GM18867 (cell line): ENCODE results near the gene TMEM170B.

Experiments
- ATAC-seq: cut with Tn5 transposase; IDR thresholded peaks from one replicate; pipeline ENCODE4 v1.9.1; 2021; ENCODE audit warnings: mild to moderate bottlenecking, moderate library complexity; ENCODE audit not compliant: unreplicated experiment

Gene TMEM170B

GRCh38 chr6:11613858-11614257 lies 76.3 kb downstream of the TMEM170B start:
- ATAC-seq = no peak

DNA sequence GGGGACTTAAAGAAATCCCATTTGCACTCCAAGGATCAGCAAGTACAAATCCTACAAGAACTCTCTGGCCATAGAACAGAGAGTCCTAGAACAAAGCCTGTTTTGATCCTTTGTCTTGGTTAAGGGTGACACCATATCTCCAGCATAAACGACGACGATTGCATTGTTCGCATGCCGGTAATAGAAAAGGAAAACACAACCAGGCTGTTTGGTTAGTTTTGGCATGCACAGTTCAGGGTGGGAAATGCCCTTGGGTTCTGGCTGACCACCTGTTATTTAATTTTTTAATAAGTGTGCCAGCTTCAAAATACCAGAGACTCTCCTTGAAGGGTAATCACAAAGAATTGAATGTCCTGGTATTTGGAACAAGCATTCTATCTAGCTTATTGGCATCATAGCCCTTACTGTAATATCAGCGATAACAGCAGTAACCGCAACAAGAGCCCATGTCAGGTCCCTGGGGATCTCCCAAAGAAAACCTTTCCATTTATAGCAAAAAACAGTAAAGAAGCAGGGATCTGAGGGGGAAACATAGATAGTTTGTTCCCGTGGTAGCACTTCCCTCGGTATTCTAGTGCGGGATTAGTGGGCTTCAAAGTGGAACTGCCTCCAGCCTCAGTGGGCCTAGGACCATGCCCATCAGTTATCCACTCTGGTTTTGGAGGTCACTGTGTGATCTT lies 77.1 kb downstream of the TMEM170B start:
- ATAC-seq = no peak

DNA sequence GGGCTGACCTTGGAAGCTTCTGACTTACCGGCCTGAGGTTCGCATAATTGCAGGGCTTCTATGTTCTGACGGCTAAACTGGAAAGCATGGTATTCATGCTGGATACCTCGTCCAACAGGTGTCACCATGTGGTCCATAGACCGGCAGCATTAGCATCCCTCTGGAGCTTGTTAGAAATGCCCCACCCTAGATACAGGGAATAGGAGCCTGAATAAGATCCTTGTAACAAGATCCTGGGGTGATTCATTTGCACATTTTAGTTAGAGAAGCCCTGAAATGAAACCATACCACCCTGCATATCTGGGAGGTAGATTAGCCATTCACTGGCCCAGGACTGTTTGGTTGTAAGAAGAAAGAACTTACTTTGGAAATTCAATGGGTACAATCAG lies 77.7 kb downstream of the TMEM170B start:
- no peak for ATAC-seq

DNA sequence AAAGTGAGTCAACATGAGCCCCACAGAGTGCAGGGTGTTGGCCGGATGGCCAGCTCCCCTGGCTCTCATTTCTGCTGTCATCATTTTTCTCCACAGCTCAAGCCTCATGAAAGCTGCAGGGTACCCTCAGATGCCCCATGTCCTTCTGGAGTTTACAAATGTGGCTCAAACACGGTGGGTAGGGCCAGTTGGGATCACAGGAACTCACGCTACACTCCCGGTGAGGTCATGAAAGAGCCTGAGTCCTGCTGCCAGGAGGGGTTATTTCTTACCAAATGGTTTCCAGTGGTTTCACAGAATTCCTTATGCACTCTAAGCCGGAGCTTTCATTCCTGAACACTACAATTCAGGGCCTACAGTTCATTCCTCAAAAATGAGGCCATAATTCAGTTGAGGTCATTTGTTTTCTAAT lies 78.7 kb downstream of the TMEM170B start:
- ATAC-seq = no peak

GRCh38 chr6:11618533-11618932 lies 81.0 kb downstream of the TMEM170B start:
- ATAC-seq = no peak

DNA sequence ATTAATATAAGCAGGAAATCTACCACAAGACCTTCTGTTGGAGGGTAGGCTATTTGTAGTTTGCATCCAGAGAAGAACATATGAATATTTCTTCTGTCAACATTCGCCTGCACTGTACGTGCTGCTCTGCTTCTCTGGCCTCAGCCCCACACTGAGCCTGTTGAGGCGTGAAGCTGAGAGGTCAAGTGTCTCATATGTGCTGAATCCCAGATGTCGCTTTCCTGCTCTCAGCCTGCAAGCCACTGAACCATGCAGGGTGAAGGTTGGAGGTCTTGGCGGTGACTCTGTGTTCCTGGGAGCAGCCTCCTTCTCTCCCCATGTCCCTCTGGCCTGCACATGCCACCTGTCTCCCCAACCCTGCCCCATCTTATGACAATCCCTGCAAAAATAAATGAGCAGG lies 83.6 kb downstream of the TMEM170B start:
- ATAC-seq = no peak

DNA sequence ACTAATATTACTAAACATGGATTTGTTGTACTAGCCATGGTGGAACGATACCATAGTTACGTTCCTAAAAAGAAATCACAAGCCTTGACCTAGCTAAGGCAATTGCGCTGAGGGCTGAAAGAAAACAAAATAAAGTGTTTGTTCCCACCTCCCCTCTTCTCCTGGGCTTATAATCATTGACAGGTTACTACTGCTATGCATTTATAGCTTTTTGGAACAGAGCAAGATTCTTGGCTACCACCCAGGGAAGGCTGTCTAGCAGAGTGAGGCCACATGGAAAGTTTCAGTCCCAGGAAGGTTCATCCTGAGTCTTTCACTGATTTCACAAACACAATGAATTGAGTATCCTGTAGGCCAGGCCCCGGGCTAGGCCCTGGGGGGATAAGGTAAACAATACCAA lies 84.6 kb downstream of the TMEM170B start:
- ATAC-seq = no peak

GRCh38 chr6:11623272-11623671 lies 85.7 kb downstream of the TMEM170B start:
- ATAC-seq = no peak

DNA sequence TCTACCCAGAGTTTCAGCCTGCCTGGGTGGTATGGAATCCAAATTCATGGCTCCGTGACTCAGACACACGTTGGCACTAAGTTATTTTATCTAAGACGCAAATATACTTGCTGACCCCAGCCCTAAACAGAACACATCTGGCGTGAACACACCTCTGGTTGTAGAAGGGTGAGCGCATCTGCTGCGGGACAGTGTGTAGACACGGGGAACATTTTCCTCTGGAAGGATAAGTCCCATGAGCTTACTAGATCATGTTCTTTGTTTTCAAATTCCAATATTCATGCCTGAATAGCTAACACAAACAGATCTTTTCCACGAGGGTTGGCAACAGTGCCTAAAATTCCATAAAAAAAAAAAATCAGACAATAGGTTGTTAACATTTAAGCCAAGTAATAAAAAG lies 87.8 kb downstream of the TMEM170B start:
- no peak for ATAC-seq

DNA sequence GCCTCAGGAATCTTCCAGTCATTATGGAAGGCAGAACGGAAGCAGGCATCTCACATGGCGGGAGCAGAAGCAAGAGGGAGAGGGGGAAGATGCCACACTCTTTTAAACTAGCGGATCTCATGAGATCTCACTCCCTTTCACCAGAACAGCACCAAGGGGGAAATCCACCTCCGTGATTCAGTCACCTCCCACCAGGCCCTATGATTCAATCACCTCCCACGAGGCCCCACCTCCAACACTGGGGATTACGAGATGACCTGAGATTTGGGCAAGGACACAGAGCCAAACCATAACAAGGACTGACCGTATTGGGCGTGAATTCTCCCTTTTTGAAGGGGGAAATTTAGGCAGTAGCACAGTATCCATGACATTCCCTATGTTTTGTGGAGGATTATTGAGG lies 88.8 kb downstream of the TMEM170B start:
- no peak for ATAC-seq

GRCh38 chr6:11628562-11628961 lies 91.0 kb downstream of the TMEM170B start:
- ATAC-seq = no peak

GRCh38 chr6:11631008-11631407 lies 93.5 kb downstream of the TMEM170B start:
- ATAC-seq = no peak

DNA sequence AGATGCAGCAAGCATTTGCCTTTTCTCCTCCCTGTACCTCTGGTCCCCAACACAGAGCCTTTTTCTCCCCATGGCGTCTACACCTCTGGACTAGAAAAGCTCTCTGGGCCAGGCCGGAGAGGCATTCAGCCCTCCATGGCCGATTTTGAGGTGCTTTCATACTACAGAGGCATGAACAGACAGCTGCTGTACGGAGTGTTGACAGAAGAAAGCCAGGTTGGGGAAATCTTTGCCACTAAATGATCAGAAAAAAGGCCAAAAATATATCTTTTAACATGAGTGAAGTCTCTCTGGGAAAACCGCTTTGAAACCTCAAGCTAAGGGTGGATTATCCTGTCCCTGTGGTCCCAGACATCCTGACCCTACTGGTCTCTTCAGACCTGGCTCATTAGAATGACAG lies 94.0 kb downstream of the TMEM170B start:
- ATAC-seq = no peak

DNA sequence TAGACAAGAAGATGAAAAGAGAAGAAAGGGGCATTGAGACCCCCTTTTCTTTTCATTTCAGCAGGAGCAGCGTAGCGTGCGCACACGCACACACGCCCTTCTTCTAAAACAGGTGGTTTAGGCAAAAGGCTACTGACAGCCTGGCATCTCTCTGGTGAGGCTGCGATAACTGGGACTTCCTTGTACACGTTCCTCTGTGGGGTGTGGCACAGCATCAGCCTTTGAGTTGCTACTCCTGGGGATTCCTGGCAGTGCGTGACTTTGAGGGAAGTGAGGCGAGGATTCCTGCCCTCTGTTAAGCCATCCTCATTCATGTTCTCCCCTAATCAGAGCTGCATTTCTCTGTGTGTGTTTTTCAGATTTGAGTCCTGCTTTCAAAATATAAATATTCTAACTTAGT lies 94.7 kb downstream of the TMEM170B start:
- no peak for ATAC-seq

DNA sequence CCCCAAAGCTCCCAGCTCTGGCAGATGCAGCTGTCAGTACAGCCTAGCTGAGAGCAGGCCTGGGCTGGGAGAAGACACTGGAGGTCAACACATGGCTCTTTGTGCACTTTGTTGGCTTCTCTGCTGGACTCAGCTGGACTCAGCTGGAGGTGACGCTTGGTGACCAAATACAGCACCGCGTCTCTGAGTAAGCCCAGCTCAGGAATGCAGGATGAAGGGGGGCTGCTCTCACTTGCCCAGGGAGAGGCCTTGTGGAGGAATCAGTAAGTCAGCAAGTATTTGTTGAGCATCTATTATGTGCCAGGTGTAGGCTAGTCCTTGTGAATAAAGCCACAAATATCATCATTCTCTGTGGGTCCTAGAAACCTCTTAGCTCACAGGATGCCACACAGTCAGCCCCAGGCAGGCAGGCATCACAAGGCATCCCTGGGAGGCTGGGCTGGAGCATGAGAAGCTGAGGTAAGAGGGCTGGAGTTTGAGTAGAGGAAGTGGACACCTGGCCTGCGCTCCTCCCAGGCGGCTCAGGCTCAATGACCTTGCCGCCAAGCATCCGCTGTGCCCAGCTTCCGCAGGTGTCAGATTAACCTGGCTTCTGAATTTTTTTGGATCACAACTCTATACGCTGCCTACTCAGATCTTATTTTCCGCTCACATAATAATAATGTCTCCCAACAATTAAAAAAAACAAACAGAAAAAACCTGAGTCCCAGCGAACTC lies 95.4 kb downstream of the TMEM170B start:
- ATAC-seq = no peak
